Measurements from ENCODE around the gene PNPLA5.
"Not testable (repeated sequence)": the region's sequence is repeated elsewhere in the genome, so short reads cannot be mapped to it uniquely, and the experiment has no call there.

Gene PNPLA5

DNA sequence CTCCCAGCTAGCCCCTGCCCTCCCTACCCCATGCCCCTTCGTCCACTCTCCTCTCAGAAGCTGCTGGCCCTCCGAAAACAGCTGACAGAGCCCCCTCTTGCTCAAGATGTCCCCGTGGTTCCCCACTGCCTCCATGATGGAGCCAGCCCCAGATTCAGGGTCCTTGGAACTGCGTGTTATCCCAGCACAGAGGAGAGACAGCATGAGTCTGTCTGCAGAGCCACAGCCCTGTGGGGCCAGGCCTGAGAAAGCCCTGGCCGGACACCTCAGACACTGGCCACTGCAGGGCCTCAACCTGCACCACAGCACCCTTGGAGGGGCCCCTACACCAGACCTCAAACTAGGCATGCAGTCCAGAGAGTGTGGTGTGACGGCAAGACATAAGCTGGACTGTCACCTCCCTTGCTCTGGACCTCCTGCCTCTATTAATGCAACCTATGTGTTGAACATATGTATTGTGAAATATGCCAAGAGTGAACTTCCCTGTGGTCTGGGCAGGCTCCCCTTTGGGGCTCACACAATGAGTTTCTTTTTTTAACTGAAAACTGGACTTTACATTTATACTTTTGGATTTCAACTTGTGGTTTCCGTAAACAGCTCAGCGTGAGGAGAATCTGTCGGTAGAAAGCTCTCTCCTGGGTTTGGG is 9.6 kb downstream of the PNPLA5 start:
- DNase-seq (ENCODE audit: extremely low read depth in 1 of 2, low read depth in 1 of 2), result no peak

DNA sequence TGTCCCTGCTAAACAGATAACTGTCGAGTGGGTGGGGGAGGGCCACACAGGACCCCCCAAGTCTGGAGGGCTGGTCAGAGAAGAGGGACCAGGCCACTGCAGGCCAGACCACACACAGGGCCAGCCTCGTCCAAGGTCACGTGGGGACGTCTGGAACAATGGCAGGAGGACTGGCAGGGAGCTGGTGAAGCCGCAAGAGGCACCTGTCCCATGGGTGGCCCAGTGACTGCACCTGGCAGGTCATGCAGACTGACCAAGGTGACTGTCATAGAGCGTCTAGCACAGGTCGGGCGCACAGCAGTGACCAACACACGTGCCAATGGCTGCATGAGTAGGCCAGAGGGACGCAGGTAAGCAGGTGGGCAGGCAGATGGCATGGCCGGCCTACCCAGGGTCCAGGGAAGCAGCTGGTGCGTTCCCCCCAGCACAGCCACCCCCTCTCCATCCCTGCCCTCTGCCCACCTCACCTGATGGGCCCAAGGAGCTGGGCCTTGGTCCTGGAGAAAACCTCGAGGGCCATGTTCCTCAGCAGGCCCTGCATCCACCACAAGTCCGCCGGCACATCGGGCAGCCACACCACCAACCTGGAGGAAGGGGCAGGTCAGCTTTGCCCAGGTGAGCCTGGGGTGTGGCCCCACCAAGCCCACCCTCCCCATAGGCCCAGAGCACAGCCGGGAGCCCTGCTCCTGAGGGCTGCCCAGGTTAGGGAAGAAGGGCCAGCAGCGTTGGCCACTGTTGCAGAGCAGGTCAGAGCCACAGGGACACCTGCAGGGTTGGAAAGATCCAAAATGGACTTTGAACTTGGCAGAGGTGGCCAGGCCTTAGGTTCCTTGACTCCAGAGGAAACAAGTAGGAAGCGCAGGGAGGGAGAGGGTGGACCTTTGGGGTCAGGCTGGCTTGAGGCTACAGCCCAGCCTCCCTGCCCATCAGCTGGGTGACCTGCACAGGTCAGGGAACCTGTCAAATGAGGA is 10.4 kb downstream of the PNPLA5 start:
- no peak for DNase-seq (ENCODE audit: extremely low read depth in 1 of 2, low read depth in 1 of 2)

DNA sequence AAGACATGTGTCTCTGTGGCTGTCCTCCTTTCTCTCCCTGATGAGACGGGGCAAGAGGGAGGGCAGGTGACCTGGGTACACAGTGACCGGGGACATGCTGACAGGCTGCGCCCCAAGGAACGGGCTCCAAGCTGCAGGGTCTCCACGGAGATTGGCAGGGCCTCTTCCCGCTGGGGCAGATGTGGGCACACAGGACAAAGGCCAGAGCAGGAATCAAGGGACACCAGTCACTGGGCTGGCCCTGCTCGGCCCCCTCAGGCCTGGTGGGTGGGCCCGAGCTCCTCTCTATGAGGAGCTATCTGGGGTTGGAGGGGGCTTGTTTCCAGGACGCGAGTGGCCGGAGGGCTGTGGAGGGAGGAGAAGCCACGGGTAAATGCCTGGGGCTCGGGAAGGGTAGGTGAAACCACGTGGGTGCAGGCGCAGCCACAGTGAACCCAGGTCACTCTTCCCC is 11.2 kb downstream of the PNPLA5 start:
- DNase-seq (ENCODE audit: extremely low read depth in 1 of 2, low read depth in 1 of 2), result no peak

DNA sequence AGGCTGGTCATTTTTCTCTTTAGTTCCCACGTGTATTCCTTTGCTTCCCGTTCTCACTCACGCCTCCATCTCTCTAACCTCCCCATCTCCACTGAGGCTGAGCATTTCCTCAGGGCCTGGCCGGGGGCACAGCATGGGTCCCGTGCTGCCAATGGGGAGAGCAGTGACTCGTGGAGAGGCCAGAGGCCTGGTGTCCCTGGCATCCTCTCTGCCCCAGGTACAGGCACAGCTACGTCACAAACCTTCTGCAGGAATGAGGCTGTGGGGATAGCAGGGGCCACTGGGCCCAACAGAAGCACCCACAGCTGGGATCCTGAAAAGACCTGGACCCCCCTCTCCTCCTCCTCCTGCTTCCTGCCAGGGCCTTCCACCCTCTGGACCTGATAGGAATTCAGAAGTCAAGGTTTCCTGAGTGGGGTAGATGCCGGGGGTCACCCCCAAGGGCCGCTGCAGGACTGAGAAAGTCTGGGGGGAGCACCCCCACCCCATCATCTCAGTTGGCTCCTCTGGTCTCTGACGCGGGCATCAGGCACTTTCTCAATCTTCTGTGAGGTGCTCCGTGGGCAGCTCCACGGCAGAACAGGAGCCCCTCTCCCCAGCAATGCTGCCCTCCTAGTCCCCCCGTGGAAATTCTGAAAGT is 11.8 kb downstream of the PNPLA5 start:
- no peak for DNase-seq (ENCODE audit: extremely low read depth in 1 of 2, low read depth in 1 of 2)

DNA sequence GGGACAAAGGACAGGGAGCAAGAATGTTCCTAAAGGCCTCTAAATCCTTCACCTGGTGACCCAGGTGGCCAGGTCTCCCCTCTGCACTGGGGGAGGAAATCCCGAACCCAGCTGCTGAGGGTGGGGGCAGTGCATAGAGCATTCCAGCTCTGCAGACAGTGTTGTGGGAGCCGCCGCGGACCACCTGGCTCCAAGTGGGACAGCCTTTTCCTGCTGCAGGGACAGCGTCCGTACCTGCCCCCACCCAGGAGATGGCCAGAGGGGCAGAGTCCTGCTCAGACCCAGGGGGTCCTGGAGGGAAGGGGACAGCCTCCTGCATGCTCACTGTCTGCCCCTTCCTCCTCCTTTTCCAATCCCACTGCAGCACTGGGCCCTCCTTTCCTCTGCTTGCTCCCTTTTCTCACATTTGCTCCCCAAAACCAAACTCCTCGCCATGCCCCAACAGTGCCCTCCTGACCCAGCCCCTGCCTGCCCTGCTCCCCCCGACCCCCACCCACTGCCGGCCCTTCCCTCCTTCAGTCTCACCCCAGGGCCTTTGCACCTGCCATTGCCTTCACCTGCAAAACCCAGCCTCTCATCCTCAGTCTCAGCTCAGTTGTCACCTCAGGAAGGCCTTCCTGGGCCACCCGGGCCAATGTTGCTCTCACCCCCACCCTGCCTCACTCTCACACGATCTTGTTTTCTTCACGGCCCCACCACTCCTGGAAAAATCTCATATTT is 12.8 kb downstream of the PNPLA5 start:
- no peak for DNase-seq (ENCODE audit: extremely low read depth in 1 of 2, low read depth in 1 of 2)

DNA sequence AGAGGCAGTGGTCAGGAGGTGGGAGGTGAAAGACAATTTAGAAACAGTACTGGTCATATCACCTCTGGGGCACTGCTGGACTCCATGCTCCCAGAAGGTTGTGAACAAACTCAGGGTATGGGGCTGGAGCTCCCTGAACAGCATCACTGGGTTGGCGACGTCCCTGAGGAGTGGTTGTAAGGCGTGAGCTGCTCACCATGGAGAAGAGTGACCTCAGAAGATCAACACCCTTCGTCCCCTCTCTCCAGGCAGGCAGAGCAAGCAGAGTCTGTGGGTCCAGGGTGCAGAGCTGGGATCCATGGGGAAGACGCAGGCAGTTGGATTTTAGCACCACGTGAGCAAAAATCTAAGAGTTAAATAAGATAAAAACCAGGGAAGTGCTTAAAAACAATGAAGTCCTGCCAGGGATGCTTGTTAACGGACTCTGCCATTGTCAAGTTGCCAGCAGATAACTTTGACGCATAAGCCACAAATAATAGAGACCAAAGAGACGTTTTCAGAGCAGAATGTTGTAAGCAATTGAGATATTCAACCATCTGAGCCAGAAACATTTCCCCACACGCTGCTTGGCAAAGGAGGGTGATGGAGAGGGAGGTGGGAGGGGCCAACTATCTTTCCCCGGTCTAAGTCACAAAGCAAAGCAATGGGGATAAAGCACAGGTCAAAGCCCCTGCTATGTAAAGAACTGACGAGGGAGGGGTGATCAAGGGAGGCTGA is 13.6 kb downstream of the PNPLA5 start:
- DNase-seq (ENCODE audit: extremely low read depth in 1 of 2, low read depth in 1 of 2), result no peak

DNA sequence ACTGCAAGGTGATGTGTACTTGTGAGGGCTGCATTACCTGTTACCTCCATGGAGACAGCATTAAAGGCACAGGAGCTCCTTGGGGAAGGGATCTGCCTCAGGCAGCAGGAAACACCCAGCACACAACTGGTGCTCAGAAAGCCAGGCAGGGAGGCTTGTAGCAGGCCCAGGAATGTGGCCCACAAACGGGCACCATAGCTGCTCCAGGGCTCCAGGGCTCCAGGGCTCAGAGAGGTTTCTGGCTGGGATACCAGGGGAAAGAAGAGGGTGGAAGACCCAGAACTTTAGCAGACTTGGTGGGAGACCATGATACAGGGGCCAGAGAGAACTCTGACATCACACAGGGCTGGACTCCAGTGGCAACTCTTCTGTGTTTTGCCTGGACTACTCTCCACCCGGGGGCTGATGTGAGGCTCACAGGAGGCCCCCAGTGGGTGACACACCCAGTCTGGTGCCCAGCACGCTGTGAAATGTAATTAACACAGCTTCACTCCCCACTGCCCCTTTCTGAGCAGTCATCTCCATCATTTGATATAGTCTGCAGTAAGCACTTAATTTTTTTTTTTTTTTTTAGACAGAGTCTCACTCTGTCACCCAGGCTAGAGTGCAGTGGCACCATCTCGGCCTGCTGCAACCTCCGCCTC is 14.8 kb downstream of the PNPLA5 start:
- DNase-seq (ENCODE audit: extremely low read depth in 1 of 2, low read depth in 1 of 2), result no peak

DNA sequence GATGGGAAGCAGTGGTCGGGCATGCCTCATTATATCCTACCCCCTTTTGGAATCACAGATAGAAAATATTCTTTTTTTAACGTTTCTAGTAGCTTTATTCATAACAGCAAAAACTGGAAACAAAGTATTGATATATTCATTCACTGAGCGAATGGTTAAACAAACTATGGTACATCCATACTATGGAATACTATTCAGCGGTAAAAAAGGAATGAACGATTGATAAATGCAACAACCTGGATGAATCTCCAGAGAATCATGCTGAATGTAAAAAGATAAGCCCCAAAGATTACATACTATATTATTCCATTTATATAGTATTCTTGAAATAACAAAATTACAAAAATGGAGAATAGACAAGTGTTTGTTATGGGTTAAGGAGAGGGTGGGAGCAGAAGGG is 22.0 kb downstream of the PNPLA5 start:
- no peak for DNase-seq (ENCODE audit: extremely low read depth in 1 of 2, low read depth in 1 of 2)

DNA sequence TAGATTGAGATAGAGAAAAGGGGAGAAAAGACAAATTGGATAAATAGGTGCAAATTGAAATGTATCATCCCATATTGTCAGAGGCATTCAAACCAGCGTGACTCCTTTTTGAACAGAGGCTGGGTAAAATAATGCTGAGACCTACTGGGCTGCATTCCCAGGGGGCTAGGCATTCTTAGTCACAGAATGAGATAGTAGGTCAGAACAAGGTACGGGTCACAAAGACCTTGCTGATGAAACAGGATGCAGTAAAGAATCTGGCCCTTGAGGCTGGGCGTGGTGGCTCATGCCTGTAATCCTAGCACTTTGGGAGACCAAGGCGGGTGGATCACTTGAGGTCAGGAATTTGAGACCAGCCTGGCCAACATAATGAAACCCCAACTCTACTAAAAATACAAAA is 22.8 kb downstream of the PNPLA5 start:
- not testable (repeated sequence) for DNase-seq (ENCODE audit: extremely low read depth in 1 of 2, low read depth in 1 of 2)

DNA sequence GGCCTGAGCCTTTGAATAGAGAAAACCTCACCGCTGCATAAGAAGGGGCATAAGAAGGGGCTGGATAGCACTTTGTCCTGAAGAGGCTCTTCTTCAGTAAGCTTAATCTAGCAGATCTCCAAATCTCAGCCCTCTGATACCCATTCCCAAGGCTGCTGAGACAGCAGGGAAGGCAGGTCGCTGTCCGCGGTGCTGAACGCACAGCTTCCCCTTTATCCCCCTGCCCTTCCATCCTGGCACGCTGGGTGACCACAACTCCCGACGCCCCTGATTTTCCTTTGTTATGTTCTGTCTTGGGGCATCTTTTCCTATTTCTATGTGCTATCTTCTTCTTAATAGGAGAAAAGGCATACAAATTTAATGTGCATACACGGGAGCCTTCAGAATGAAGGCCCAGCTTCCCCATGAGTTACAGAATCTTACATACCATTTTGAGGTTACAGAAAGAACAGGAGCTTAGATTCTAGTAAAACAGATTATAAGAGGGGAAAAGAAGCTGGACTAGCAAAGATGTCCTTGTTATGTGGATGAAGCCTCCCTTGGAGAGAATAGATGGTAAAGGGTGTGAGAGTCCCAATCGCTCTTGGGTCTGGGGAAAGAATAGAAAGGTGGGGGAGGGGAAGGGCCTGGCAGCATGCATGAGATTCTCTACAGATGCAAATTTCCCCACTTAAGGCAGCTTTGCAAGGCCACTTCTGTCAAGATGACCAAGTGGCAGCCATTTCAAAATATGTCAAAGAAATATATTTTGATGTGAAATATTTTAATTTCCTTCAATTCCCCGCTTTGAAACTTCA is 23.8 kb downstream of the PNPLA5 start:
- DNase-seq (ENCODE audit: extremely low read depth in 1 of 2, low read depth in 1 of 2), result no peak

DNA sequence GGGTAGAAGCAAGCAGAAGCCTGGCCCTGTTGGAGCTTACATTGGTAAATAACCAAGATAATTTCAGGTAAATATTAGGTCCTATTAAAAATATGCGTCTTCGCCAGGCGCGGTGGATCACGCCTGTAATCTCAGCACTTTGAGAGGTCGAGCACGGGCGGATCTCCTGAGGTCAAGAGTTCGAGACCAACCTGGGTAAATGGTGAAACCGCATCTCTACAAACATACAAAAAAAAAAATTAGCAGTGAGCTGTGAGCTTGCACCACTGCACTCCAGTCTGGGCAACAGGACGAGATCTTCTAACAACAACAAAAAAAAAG is 29.0 kb downstream of the PNPLA5 start:
- no peak for DNase-seq (ENCODE audit: extremely low read depth in 1 of 2, low read depth in 1 of 2)

DNA sequence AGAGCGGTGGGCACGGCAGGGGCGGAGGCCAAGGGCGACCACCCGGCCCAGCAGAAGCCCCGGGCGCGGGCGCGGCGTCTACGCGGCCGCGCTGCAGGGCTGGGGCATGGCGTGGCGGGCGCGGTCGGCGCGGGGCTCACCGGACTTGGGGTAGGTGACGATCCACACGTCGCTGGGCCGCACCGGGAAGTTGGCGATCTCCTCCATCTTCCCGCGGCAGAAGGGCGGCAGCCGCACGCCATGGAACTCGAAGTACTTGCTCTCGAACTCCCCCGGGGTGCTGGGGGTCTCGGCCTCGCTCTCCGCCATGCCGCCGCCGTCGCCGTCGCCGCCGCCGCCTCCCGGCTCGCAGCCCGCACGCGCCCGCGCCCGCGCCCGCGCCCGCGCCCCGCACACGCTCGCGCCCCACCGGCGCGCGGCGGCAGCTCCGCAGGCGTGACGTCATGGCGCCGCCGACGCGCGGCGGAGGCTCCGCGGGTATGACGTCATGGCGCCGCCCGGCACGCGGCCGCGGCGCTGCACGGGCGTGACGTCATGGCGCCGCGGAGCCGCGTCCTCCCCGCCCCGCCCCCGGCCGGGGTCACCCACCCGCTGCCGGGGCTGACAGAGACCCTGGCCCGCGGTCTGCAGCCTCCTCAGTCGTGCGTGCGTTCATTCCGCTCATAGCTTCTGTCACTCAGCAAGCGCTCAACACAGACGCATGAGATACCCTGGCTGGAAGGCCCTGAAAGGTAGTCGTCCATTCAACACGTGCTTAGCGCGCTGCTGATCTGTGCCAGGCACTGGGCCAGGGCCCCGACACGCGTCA is 29.5 kb downstream of the PNPLA5 start, which contains the start of gene SULT4A1:
SULT4A1 (minus strand) TSS at position 440 of the 808 bp plus-strand sequence; CDS start at position 309, 131 bp downstream.
- DNase-seq (ENCODE audit: extremely low read depth in 1 of 2, low read depth in 1 of 2), result no peak

DNA sequence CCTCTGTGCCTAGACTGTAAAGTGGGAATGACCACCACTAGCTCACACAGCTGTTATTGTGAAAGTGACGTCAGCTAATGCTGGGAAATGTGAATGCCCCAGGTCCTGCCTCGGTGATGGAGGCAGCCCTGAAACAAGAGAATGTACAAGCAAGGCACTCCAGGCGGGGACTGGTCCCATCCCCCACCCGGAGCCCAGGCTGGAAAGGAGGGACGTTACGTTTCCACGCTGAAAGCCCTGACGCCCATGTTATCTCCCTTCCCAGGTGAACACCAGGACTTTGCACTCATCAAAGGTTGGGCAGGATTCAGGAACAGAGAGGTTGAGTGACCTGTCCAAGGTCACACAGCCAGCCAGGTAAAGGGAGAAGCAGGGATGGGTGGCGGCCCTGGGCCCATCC is 30.3 kb downstream of the PNPLA5 start:
- no peak for DNase-seq (ENCODE audit: extremely low read depth in 1 of 2, low read depth in 1 of 2)

DNA sequence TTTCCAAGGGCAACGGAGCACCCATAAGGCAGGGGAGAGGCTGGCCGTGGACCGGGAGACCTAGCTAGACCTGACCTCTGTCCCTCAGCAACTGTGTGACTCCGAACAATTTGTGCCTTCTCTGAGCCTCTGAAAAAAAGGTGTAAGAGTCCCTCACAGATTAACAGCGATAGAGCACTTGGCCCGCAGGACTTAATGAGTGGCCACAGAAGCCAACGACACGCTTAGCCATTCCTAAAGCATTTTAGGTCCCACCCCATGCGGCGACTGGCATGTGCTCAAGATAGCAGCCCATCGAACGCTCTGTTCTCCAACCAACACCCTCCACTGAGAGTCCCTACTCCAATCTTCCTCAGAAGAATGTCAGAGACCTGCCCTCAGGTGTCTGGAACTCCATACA is 31.0 kb downstream of the PNPLA5 start:
- no peak for DNase-seq (ENCODE audit: extremely low read depth in 1 of 2, low read depth in 1 of 2)

DNA sequence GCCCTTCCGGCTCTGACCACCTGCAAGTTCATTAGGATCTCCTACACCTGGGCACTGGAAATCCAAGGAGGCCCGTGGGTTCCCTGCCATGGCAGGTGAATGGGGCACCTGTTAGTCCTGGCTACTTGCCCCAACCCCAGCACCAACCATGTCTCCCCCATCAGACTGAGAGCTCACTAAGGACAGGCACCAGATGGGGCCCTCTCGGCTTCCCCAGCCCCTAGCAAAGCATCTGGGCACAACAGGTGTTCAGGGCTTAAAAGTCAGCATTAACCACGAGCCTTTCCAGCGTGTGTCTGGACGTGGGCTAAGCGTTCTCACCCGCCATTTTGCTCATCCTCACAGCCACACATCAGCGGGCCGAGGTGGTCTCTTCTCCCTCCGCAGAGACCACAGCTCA is 31.7 kb downstream of the PNPLA5 start:
- DNase-seq (ENCODE audit: extremely low read depth in 1 of 2, low read depth in 1 of 2), result no peak

DNA sequence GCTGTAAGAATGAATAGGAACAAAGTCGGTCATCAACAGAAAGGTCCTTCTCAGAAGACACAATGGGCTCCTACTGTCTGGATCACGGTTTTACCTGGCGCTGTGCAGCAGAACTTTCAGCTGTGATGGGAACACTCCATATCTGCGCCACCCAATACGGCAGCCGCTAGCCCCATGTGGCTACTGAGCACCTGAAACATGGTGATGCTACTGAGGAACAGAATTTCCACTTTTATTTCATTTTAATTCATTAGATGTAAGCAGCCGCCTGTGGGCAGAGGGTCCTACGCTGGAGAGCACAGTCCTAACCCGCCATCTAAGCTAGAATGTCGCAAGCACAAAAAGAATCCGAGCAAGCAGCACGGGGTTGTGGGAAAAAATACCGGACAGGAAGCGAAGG is 32.2 kb downstream of the PNPLA5 start:
- DNase-seq (ENCODE audit: extremely low read depth in 1 of 2, low read depth in 1 of 2), result no peak

DNA sequence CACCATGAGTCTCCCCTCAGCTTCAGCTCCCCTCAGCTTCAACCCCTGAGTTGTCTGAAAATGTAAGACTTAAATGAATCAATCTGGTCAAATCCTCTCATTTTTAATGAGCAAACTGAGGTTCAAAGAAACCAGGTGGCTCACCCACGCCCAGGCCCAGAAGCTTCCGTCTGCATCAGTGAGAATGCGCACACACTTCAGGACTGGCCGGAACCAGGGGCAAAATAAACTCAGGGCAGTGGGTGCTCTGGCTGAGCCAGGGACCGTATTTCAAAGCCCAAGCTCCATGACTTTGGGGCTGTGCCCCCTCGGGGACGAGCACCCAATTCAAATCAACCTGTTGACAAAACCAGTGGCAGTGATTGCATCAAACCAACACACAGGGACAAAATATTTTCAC is 32.6 kb downstream of the PNPLA5 start:
- no peak for DNase-seq (ENCODE audit: extremely low read depth in 1 of 2, low read depth in 1 of 2)

DNA sequence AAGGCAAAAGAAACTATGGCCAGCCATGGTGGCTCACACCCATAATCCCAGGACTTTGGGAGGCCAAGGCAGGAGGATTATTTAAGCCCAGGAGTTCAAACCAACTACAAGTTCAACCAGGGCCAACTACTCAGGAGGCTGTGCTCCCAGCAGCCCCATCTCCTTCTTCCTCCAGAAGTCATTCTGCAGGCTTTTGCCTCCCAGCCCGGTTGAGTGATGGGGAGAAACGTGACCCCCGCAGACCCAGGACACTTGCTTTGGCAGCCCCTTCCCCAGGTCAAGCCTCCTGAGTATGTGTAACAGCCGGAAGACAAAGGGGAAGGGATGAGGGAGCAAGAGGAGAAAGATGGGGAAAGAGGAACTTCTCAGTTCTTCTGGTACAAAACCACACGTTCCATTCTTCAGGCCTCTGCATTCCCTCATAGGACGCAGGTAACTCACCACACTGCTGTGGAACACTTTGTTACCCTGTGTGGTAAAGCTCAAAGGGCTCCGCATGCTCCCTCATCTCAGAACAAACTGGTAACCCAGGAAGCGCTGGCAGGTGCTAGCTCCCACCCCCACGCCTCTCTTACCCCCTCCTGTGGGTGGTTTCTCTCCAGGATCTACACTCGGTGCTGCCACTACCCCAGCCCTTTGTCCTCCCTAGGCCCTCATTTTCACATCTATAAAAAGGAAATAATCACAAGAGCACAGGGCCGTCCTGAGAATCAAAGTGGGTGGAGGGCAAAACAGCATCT is 33.5 kb downstream of the PNPLA5 start:
- no peak for DNase-seq (ENCODE audit: extremely low read depth in 1 of 2, low read depth in 1 of 2)

Measured in stimulated activated CD8-positive, alpha-beta memory T cell treated with anti-CD3 and anti-CD28 coated beads, Interleukin-7, amount 100 ng/mL, for 48 hours (primary cell).